CD8-positive, alpha-beta memory T cell (primary cell): ENCODE measurements around the gene FBXW5. TPM values are rescaled to one million over a fixed set of nuclear protein-coding genes. Genes with fewer than 3 reads are reported as not detected.
A peak's percentile ranks its signal among the peaks of the same experiment; 100 is the strongest.

Experiments
- CTCF ChIA-PET: fragments of 350-600 bp; sonication (Branson Sonifier 250); formaldehyde crosslinking; loops from one replicate; lab custom pipeline; 2021; ENCODE audit warnings: antibody characterized with exemption; lab: Charles Lee
- POLR2A ChIA-PET: fragments of 350-600 bp; sonication (Branson Sonifier 250); formaldehyde crosslinking; loops from one replicate; lab custom pipeline; 2021; ENCODE audit warnings: antibody characterized with exemption; lab: Charles Lee
- DNase-seq, 5 donors: peaks; one replicate each; pipeline versions ENCODE4 v3.0.0 to v3.0.0-alpha.2; 2020 to 2022; ENCODE audit warnings: mixed read lengths in 1 of 5
- H3K27ac ChIP-seq: one replicate; pipeline ENCODE4 v1.7.0; 2013; ENCODE audit warnings: low read depth, mild to moderate bottlenecking, low read length, moderate library complexity
- H3K27me3 ChIP-seq: 2 replicates; pipeline ENCODE4 v1.7.0; 2013; ENCODE audit warnings: low read length, mild to moderate bottlenecking; ENCODE audit not compliant: insufficient read depth, poor library complexity, severe bottlenecking
- H3K36me3 ChIP-seq: 2 replicates; pipeline ENCODE4 v1.7.0; 2013; ENCODE audit warnings: mild to moderate bottlenecking, low read length, moderate library complexity; ENCODE audit not compliant: insufficient read depth
- H3K4me1 ChIP-seq: 2 replicates; pipeline ENCODE4 v1.7.0; 2013; ENCODE audit warnings: mild to moderate bottlenecking, low read length, moderate library complexity; ENCODE audit not compliant: insufficient read depth
- H3K4me3 ChIP-seq: 2 replicates; pipeline ENCODE4 v1.7.0; 2013; ENCODE audit warnings: mild to moderate bottlenecking, low read length
- H3K9me3 ChIP-seq: 2 replicates; pipeline ENCODE4 v1.7.0; 2013; ENCODE audit warnings: mild to moderate bottlenecking, low read length
- H3K27ac Mint-ChIP-seq, 8 donors: one replicate each; pipeline ENCODE4 v1.8.0; 2020 to 2021; ENCODE audit warnings: mixed read lengths in 8 of 8, mild to moderate bottlenecking in 6 of 8, inconsistent platforms in 3 of 8, moderate library complexity in 3 of 8
- H3K27me3 Mint-ChIP-seq, 2 donors: one replicate each; pipeline ENCODE4 v1.8.0; 2020 to 2021; ENCODE audit warnings: mixed read lengths in 2 of 2, mild to moderate bottlenecking in 1 of 2, moderate library complexity in 1 of 2
- H3K36me3 Mint-ChIP-seq, 3 donors: one replicate each; pipeline ENCODE4 v1.8.0; 2020 to 2021; ENCODE audit warnings: mixed read lengths in 3 of 3, inconsistent platforms in 1 of 3, mild to moderate bottlenecking in 1 of 3
- H3K4me1 Mint-ChIP-seq, 3 donors: one replicate each; pipeline ENCODE4 v1.8.0; 2020 to 2021; ENCODE audit warnings: mixed read lengths in 3 of 3, inconsistent platforms in 1 of 3, mild to moderate bottlenecking in 1 of 3
- H3K4me3 Mint-ChIP-seq, 7 donors: one replicate each; pipeline ENCODE4 v1.8.0; 2020 to 2021; ENCODE audit warnings: mixed read lengths in 7 of 7, mild to moderate bottlenecking in 6 of 7, moderate library complexity in 4 of 7, inconsistent platforms in 2 of 7
- H3K9me3 Mint-ChIP-seq, 5 donors: one replicate each; pipeline ENCODE4 v1.8.0; 2020 to 2022; ENCODE audit warnings: mixed read lengths in 5 of 5, mild to moderate bottlenecking in 3 of 5, moderate library complexity in 2 of 5, inconsistent platforms in 1 of 5
- polyA plus RNA-seq: library from polyadenylated mRNA; unstranded; fragments of 300-500 nt; fragmentation: Illumina TruSeq; gene quantifications from one replicate; pipeline ENCODE4 v1.2.3, GENCODE V29; 2021
- total RNA-seq, 2 experiments: library from RNA; stranded (reverse); gene quantifications; one replicate each; pipeline ENCODE4 v1.2.3, GENCODE V29; 2021

The FBXW5 gene, protein sequence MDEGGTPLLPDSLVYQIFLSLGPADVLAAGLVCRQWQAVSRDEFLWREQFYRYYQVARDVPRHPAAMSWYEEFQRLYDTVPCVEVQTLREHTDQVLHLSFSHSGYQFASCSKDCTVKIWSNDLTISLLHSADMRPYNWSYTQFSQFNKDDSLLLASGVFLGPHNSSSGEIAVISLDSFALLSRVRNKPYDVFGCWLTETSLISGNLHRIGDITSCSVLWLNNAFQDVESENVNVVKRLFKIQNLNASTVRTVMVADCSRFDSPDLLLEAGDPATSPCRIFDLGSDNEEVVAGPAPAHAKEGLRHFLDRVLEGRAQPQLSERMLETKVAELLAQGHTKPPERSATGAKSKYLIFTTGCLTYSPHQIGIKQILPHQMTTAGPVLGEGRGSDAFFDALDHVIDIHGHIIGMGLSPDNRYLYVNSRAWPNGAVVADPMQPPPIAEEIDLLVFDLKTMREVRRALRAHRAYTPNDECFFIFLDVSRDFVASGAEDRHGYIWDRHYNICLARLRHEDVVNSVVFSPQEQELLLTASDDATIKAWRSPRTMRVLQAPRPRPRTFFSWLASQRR
- total RNA-seq, result 100 to 1,000 TPM; 104 to 105 TPM
- polyA plus RNA-seq, result 163 TPM

DNA sequence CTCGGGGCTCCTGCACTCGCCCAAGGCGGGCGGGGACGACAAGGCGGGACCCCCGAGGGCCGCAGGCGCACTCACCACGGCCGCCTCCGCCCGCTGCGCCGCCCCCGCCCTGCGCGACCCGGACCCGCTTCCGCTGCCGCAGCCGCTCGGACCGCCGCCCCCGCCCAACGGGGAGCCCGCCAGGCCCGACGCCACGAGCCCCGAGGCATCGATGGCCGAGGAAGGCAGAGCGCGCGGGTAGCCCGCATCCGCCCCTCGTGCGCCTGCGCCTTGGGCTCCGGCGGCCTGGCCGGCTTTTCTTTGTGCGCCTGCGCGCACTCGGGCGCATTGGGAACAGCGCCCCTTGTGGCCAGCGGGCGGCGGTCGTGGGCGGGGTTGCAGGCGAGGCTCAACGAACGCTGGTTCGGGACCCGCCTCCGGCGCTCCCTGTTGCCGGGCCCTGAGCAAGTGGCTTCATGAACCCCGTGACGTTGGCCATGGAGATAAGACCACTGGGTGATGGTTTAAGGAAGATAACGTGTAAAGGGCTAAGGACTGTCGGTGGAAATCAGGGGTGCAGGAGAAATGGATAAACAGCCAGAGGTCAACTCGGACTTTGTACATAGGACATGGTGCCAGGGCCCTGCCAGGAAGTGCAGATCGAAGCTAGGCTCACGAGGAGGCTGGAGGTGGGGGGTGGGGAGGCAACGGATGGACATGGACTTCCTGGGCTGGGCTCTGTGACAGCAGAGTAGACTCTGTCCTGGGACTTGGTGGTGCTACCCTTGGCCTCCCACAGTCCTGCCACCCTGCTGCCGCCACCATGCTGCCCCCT lies at the start of gene FBXW5, which contains the start of gene C8G:
TSS of gene FBXW5 (minus strand) at position 220 of the 814 bp plus-strand sequence. CDS start 655 bp downstream, outside the sequence.
TSS of gene C8G (plus strand) at position 725 of the 814 bp plus-strand sequence. CDS start at position 803, 78 bp downstream.
- Histone ChIP-seq H3K36me3 (peaks cover 15% of the 10 kb centered on the region), H3K27me3 (no peaks in the 10 kb centered on the region), H3K4me3 (peak within 1 kb of the TSS; percentile 51), H3K9me3 (no peaks in the 10 kb centered on the region), H3K27ac (peak within 1 kb of the TSS; percentile 65), H3K4me1 (peaks cover 11% of the 10 kb centered on the region)
- CTCF ChIA-PET, result interaction anchor here (0.9 to 8.7 kb wide), 15 partner anchors 14 to 157 kb away, joined by 3 to 159 read pairs (median 4); partner anchors contain the start of genes CLIC3, FUT7, PAXX and PTGDS
- Mint-ChIP-seq H3K4me3 (peak within 1 kb of the TSS; percentile 77 to 89 (median 84)), H3K27ac (peak within 1 kb of the TSS in 7 of 8 donors; percentile 26 to 96 (median 77)), H3K9me3 (no peaks in the 10 kb centered on the region), H3K36me3 (peaks cover 0 to 35% (median 0%) of the 10 kb centered on the region in 3 donors), H3K27me3 (no peaks in the 10 kb centered on the region), H3K4me1 (peaks cover 4 to 32% (median 9%) of the 10 kb centered on the region in 3 donors)
- POLR2A ChIA-PET, result interaction anchor here (0.6 to 1.9 kb wide), 9 partner anchors 42 to 646 kb away, joined by 3 to 7 read pairs (median 3); partner anchors contain the start of genes PAXX, TRAF2 and ZMYND19
- peak; percentile 92 to 96 (median 94) for DNase-seq

DNA sequence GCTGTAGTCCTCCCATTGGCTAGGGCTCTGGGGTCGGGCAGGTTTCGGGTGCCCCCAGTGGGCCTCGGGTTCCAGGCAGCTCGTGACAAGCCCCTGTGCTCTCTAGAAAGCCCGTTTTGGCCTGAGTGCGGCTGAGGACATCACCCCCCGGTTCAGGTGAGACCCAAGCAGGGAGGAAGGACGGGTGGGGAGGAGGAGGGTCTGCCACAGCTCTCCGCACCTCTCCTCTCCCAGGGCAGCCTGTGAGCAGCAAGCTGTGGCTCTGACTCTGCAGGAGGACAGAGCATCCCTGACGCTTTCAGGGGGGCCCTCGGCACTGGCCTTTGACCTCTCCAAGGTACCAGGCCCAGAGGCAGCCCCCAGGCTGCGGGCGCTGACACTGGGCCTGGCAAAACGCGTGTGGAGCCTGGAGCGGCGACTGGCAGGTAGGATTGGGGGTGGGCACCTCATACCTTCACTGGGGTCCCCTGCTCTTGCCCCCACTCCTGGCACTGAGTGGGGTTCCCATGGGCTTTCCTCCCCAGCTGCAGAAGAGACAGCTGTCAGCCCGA lies 48.4 kb upstream of the FBXW5 start:
- Mint-ChIP-seq H3K9me3 (no peaks in the 10 kb centered on the region), H3K27ac (peak overlapping the region; percentile 92 to 98 (median 96)), H3K27me3 (peaks cover 0 to 1% of the 10 kb centered on the region in 2 donors), H3K36me3 (peaks cover 0 to 17% (median 0%) of the 10 kb centered on the region in 3 donors), H3K4me3 (peak overlapping the region; percentile 84 to 95 (median 87)), H3K4me1 (peaks cover 25 to 54% (median 29%) of the 10 kb centered on the region in 3 donors)
- DNase-seq, result no peak
- H3K36me3 ChIP-seq, result no peaks in the 10 kb centered on the region
- CTCF ChIA-PET, result interaction anchor here (0.8 to 6.7 kb wide), 12 partner anchors 9 to 148 kb away, joined by 3 to 72 read pairs (median 8); partner anchors contain the start of genes ABCA2, C8G, FBXW5 and FUT7
- H3K27ac ChIP-seq, result peak overlapping the region; percentile 83
- H3K4me1 ChIP-seq, result peaks cover 35% of the 10 kb centered on the region
- POLR2A ChIA-PET, result interaction anchor here (0.8 to 2.6 kb wide), 11 partner anchors 8 to 94 kb away, joined by 3 to 15 read pairs (median 7); partner anchors contain the start of genes C8G, FBXW5, FUT7 and MAN1B1
- no peaks in the 10 kb centered on the region for H3K9me3 ChIP-seq
- no peaks in the 10 kb centered on the region for H3K27me3 ChIP-seq
- peak overlapping the region; percentile 65 for H3K4me3 ChIP-seq

DNA sequence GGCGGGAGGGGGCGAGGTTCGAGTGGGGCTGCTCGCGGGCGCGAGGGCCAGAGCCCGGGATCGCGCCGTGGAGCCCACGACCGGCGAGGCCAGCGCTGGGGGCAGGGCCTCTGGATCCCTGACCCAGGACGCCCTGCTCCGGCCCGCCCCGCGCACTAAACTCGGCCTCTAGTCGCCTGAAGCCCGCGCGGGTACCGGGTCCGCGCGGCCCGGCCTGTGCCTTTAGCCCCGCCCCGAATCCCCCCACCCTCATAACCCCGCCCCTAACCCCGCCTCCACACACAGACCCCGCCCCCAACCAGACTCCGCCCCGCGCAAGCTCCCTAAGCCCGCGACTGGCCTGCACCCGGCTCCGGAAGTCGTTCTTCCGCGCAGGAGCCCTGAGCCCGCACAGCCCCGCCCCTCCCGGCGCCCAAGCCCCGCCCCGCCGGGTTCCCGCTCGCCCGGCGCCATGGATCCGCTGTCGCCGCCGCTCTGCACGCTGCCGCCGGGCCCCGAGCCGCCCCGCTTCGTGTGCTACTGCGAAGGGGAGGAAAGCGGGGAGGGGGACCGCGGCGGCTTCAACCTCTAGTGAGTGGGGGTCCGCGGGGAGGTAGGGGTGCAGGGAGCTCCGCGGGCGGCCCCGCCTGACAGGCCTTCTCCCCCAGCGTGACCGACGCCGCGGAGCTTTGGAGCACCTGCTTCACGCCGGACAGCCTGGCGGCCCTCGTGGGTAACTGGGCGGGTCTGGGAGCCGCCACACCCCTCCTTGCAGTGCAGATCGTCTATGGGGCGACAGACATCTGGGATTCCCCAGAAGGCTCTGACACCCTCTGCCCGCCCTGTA lies 47.7 kb upstream of the FBXW5 start, which contains the start of gene PAXX:
TSS of gene PAXX (plus strand) at position 430 of the 826 bp plus-strand sequence. CDS start at position 452, 22 bp downstream.
- no peaks in the 10 kb centered on the region for H3K36me3 ChIP-seq
- Mint-ChIP-seq H3K9me3 (no peaks in the 10 kb centered on the region), H3K36me3 (peaks cover 0 to 17% (median 0%) of the 10 kb centered on the region in 3 donors), H3K27me3 (peaks cover 2 to 3% of the 10 kb centered on the region in 2 donors), H3K27ac (peak within 1 kb of the TSS; percentile 92 to 98 (median 96)), H3K4me3 (peak within 1 kb of the TSS; percentile 84 to 95 (median 87)), H3K4me1 (peaks cover 19 to 50% (median 22%) of the 10 kb centered on the region in 3 donors)
- CTCF ChIA-PET, result interaction anchor here (0.8 to 6.7 kb wide), 12 partner anchors 10 to 245 kb away, joined by 3 to 72 read pairs (median 8); partner anchors contain the start of genes ABCA2, C8G, FBXW5 and FUT7
- POLR2A ChIA-PET, result interaction anchor here (0.6 to 2.6 kb wide), 13 partner anchors 9 to 95 kb away, joined by 3 to 15 read pairs (median 5); partner anchors contain the start of genes C8G, FBXW5, FUT7 and MAN1B1
- H3K4me3 ChIP-seq, result peak within 1 kb of the TSS; percentile 65
- peak within 1 kb of the TSS; percentile 83 for H3K27ac ChIP-seq
- H3K27me3 ChIP-seq, result no peaks in the 10 kb centered on the region
- peaks cover 28% of the 10 kb centered on the region for H3K4me1 ChIP-seq
- DNase-seq, result peak; percentile 91 to 95 (median 92)
- no peaks in the 10 kb centered on the region for H3K9me3 ChIP-seq

DNA sequence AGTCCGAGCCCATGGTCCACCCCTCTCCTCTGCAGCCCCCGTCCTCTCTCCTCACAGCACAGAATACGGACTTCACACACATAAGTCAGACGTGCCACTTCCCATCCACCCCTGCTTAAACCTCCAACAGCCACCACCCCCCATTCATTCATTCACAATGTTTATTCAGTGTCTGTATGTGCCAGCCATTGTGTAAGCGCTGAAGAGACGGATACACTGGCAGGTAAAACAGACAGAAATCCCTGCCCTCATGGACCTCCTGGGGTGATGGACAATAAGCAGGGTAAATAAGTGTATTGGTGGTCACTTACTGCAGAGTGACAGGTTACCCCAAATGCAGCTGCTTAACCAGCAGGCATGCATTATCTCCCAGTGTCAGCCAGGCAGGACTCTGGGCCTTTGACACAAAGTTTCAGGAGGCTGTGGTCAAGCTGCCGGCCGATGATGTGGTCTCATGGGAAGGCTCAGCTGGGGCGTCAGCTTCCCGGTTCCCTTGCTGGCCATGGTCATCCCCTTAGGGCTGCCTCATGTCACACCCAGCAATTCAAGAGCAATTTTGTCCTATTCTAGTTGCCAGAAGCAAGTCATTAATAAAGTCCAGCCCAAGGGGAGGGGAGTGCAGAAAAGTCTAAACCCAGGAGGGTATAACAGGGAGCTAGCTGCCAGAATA lies 45.8 kb upstream of the FBXW5 start:
- peaks cover 14 to 40% (median 15%) of the 10 kb centered on the region in 3 donors for H3K4me1 Mint-ChIP-seq
- peaks cover 0 to 14% (median 0%) of the 10 kb centered on the region in 3 donors for H3K36me3 Mint-ChIP-seq
- no peaks in the 10 kb centered on the region for H3K9me3 Mint-ChIP-seq
- Histone ChIP-seq H3K9me3 (no peaks in the 10 kb centered on the region), H3K27ac (no peak overlapping the region), H3K4me3 (no peak overlapping the region), H3K36me3 (no peaks in the 10 kb centered on the region), H3K4me1 (peaks cover 13% of the 10 kb centered on the region), H3K27me3 (no peaks in the 10 kb centered on the region)
- H3K27me3 Mint-ChIP-seq, result peaks cover 3 to 8% of the 10 kb centered on the region in 2 donors
- H3K4me3 Mint-ChIP-seq, result peak overlapping the region in 6 of 7 donors; percentile 73 to 92 (median 78)
- CTCF ChIA-PET, result interaction anchor here (0.8 to 3.9 kb wide), 2 partner anchors 15 to 45 kb away, joined by 4 to 21 read pairs; no protein-coding TSS in a partner anchor
- peak overlapping the region in 7 of 8 donors; percentile 4 to 98 (median 77) for H3K27ac Mint-ChIP-seq
- POLR2A ChIA-PET, result interaction anchor here (0.6 kb wide), 1 partner anchor 52 kb away, joined by 8 read pairs; no protein-coding TSS in a partner anchor
- no peak for DNase-seq

DNA sequence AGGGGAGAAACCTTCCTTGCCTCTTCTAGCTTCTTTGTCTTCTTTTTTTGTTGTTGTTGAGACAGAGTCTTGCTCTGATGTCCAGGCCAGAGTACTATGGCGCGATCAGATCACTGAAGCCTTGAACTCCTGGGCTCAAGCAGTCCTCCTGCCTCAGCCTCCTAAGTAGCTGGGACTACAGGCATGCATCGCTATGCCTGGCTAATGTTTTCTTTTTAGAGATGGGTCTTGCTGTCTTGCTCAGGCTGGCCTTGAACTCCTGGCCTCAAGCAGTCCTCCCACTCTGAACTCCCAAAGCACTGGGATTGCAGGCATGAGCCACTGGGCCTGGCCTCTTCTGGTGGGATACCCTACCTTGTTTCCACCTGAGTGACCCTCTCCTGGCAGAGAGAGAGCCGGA lies 44.3 kb upstream of the FBXW5 start:
- Mint-ChIP-seq H3K9me3 (no peaks in the 10 kb centered on the region), H3K36me3 (peaks cover 0 to 10% (median 0%) of the 10 kb centered on the region in 3 donors), H3K4me3 (peak overlapping the region in 1 of 7 donors; percentile 65), H3K27ac (peak overlapping the region in 2 of 8 donors; percentile 45 to 52), H3K4me1 (peaks cover 14 to 42% (median 15%) of the 10 kb centered on the region in 3 donors), H3K27me3 (peaks cover 5 to 11% of the 10 kb centered on the region in 2 donors)
- DNase-seq, result no peak
- Histone ChIP-seq H3K27me3 (no peaks in the 10 kb centered on the region), H3K4me3 (no peak overlapping the region), H3K4me1 (peaks cover 10% of the 10 kb centered on the region), H3K27ac (no peak overlapping the region), H3K36me3 (no peaks in the 10 kb centered on the region), H3K9me3 (no peaks in the 10 kb centered on the region)
- POLR2A ChIA-PET, result interaction anchor here (0.7 to 2.5 kb wide), 2 partner anchors 14 to 252 kb away, joined by 4 to 6 read pairs; no protein-coding TSS in a partner anchor
- CTCF ChIA-PET, result interaction anchor here (0.9 to 1.6 kb wide), 5 partner anchors 13 to 198 kb away, joined by 3 to 6 read pairs (median 3); partner anchors contain the start of gene TMEM141

DNA sequence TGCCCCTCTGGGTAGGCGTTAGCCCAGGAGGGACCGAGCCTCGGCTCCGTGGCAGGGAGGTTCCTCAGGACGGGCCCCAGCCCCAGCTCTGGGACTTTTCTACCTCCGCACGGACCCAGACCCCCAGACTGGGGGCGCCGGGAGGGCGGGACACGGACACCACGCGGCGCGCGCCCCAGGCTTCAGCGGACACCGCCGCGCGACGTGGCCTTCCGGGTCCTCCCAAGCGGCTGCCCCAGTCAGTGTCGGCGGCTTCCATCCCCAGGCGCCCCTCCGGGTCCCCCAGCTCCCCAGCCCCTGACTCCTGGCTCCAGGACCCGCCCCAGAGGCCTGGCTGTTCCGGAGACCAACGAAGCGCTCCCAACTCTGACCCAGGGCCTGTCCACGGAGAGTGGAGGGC lies 41.3 kb upstream of the FBXW5 start:
- no peaks in the 10 kb centered on the region for H3K9me3 ChIP-seq
- Mint-ChIP-seq H3K36me3 (no peaks in the 10 kb centered on the region), H3K27ac (peak overlapping the region in 1 of 8 donors; percentile 47), H3K4me3 (peak overlapping the region in 3 of 7 donors; percentile 44 to 61 (median 51)), H3K9me3 (no peaks in the 10 kb centered on the region), H3K27me3 (peaks cover 7 to 14% of the 10 kb centered on the region in 2 donors), H3K4me1 (peaks cover 8 to 23% (median 8%) of the 10 kb centered on the region in 3 donors)
- H3K4me3 ChIP-seq, result no peak overlapping the region
- POLR2A ChIA-PET, result interaction anchor here (0.8 to 1.2 kb wide), 2 partner anchors 10 to 11 kb away, joined by 3 read pairs; partner anchors contain the start of gene CLIC3
- no peaks in the 10 kb centered on the region for H3K27me3 ChIP-seq
- H3K36me3 ChIP-seq, result no peaks in the 10 kb centered on the region
- no peaks in the 10 kb centered on the region for H3K4me1 ChIP-seq
- no peak overlapping the region for H3K27ac ChIP-seq
- DNase-seq, result no peak
- CTCF ChIA-PET, result interaction anchor here (0.7 to 1.8 kb wide), 6 partner anchors 10 to 199 kb away, joined by 3 to 6 read pairs (median 3); partner anchors contain the start of gene CLIC3
